Stimulated activated CD4-positive, alpha-beta T cell treated with anti-CD3 and anti-CD28 coated beads, TNF-alpha, amount 100 ng/mL, for 4 hours (primary cell): ENCODE data around the gene XPNPEP3.

Experiments used
- DNase-seq, 3 experiments: peaks; one replicate each; pipeline ENCODE4 v3.0.0-alpha.2; 2020; ENCODE audit warnings: low read depth in 3 of 3

The XPNPEP3 gene

GRCh38 chr22:40939202-40939601 lies 82.3 kb downstream of the XPNPEP3 start:
- no peak for DNase-seq

DNA sequence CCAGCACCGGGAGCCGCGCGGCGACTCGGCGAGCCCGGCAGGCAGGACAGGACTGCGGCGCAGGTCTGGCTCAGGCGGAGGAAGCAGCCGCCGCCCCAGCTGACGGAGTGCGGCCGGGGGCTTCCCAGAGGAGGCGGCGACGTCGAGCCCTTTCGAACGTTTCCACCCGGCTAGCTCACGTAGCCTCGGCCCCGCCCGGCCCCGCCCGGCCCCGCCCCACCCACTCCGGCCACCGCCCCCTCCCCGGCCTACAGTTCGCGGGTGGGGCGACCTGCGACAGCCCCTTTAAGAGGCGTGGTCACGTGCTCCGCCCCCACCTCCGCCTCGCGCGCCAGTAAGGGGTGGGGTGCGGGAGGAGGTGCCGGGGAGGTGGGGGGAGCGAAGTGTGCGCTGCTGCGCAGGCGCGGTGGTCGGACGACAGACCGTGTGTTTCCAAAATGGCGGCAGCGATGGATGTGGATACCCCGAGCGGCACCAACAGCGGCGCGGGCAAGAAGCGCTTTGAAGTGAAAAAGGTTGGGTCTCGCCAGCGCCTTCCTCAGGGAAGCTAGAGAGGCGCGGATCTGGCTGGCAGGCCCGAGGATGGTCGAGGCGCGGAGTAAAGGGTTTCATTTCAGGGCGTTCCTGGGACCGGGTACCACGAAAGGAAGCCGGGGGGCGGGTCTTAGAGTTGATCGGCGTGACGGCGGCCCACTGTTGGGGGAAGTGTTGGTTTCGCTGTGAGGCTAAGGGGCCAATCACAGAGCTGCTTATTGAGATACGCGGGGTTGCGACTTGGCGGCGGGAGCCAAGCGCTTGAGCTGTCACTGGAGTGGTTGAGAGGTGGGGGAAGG lies 94.2 kb downstream of the XPNPEP3 start, which contains the start of gene RBX1:
Gene RBX1, plus strand, starts transcription at position 417 of the 833 bp plus-strand sequence. Its CDS starts 21 bp downstream, at position 438.
- peak; percentile 96 to 98 (median 97) for DNase-seq

DNA sequence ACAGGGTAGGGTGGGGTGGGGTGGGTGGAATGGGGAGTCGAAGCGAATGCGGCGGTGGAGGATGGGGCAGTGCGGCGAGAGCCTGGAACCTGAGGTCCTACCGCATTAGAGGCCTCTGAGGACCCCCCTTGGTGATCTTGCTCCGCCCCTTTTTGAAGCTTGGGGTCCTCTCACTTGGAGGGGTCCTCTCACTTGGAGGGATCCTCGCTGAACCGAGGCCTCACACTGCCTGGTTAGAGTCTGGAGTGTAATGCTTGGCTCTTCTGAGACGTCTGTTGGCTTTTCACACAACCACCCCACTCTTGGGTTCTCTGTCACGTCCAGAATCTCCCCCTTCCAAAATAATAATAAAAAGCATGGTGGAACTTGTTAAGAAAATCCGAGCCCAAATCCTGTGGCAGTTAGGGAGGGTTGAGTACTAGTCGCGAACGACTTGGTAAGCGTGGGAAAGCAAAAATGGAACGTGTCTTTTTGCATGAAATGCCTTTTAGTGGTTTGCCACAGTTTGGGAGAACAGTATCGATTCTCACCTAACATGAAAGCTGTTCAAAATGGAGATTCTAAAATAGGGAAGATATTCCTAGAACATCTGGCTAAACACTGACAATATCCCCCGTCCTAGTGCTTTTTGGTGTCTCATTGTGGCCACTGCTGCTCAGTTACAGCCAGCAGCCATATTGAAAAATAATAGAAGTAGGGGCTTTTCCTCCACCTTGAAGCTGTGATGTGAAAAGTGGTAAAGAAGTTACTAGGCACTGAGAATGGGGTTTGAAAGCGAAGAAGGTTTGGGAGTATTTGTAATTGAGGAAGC lies 95.1 kb downstream of the XPNPEP3 start:
- no peak for DNase-seq

DNA sequence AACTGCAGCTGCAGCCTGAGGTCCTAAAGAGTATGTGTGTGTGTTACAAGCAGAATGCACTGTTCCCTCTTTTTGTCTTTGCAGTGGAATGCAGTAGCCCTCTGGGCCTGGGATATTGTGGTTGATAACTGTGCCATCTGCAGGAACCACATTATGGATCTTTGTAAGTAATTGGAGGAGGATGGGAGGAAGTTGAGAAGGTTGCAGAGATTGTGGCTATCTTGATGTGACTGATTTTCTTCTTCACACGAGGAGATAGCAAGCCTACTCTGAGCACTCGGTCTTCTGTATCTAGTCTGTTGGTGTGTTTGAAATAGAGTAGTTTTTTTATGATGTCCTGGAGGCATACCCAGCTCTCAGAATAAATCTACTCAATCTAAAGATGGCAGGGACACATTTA lies 96.5 kb downstream of the XPNPEP3 start:
- no peak for DNase-seq

DNA sequence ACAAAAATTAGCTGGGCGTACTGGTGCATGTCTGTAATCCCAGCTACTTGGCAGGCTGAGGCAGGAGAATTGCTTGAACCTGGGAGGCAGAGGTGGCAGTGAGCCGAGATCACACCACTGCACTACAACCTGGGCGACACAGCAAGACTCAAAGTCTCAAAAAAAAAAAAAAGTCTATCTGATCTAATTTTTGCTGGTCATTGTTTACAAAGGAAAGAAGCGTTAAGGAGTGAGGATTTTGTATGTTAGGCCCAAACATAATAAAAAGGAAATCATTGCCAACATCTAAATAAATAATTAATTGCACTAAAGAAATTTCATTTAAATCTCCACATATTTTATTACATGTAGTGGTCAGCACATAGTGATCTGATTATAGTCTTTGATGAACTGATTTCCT lies 97.2 kb downstream of the XPNPEP3 start:
- no peak for DNase-seq

DNA sequence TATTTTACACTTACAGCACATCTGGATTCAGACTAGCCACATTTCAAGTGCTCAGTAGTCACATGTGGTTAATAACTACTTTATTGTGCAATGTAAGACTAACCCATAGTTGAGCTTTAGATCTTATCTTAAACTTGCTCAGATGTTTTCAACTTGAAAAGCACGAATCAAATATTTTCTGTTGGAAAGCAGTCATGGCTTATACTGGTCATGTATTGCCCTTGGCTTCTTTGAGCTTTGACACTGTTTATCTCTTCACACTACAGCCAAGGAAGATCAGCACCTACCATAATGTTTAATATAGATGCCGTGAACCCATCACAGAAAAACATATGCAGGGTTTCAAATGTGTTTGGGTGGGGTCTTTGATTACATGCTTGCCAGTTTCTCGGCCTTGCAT lies 98.6 kb downstream of the XPNPEP3 start:
- no peak for DNase-seq

GRCh38 chr22:40957601-40958000 lies 100.7 kb downstream of the XPNPEP3 start:
- no peak for DNase-seq

- DNase-seq: no peak
Observed at GRCh38 chr22:40958299-40958698, 101.4 kb downstream of the XPNPEP3 start.

GRCh38 chr22:40960145-40960544 lies 103.2 kb downstream of the XPNPEP3 start:
- no peak for DNase-seq

- DNase-seq: no peak
Observed at GRCh38 chr22:40965936-40966725, 109.2 kb downstream of the XPNPEP3 start.

DNA sequence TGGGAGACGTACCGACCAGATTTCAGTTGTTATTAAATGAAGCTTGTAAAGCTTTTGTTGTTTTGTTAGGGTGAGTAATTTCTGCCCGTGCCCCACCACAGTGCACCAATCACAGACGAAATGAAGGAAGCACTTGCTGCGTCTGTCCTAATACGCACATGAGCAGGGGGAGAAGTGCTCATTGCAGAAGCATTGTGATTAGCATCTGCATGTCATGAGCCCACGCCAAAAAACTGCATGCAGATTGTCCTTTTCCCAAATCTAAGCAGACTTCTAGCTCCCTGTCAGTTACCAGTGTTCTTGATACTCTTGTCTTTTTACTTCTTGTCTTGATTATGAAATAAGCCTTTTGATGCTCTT lies 109.8 kb downstream of the XPNPEP3 start:
- no peak for DNase-seq

GRCh38 chr22:40967111-40967760 lies 110.3 kb downstream of the XPNPEP3 start:
- no peak for DNase-seq

DNA sequence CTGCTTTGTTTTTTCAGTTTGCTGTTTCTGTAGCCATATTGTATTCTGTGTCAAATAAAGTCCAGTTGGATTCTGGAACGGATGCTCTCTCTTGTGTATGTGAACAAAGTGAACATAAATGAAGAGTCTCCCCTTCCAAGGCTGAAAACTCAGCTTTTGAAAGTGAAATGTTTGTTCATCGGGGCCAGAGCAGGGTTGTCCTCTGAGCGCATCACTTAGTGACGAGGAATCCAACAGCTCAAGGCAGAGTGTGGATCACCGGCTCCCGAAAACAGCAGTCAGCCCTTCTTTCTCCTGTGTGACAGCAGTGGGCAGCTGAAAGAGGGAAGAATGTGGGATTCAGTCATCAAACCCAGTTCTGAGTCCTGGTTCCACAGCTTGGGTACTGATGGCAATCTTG lies 115.6 kb downstream of the XPNPEP3 start:
- no peak for DNase-seq

DNA sequence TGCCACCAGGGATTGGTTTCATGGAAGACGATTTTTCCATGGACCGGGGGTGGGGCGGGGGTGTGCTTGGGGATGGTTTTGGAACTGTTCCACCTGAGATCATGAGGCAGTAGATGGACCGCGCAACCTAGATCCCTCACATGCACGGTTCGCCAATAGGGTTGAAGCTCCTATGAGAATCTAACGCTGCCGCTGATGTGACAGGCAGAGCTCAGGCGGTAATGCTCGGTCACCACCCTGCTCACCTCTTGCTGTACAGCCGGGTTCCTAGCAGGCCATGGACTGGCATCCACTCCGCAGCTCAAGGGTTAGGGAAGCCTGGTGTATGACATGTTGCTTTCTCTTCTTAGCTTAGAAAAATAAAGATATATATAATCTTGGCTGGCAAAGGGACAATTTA lies 116.2 kb downstream of the XPNPEP3 start:
- no peak for DNase-seq

- DNase-seq: no peak
Observed at GRCh38 chr22:40975366-40975765, 118.4 kb downstream of the XPNPEP3 start.

DNA sequence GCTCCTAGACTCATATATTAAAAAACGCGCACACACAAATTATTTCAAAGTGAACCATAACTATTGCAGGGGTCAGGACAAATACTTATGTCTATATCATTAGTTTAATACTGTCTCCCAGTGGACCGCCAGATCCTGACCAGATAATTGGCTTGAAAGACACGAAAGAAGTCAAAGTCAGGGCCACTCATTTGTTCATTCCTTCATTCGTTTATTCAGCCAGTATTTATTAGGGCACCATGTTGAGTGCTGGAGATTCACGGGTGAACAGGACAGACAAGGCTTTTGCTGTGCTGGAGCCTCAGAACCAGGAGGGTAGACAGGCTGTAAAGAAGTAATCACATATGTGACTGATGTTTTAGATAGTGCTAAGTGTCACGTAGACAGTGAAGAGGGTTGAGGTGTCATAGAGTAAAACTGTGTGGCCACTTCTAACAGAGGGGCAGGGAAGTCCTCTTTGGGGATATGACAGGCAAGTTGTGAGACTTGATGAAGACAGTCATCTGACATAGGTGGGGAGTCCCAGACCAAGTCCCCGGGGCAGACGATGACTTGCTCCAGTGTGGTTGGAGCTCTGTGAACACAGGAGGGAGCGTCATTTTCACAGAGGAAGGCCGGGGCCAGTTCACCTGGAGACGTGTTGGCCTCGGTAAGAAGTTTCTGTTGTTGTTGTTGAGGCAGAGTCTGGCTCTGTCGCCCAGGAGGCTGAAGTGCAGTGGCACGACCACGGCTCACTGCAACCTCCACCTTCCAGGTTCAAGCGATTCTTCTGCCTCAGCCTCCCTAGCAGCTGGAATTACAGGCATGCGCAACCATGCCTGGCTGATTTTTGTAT lies 120.1 kb downstream of the XPNPEP3 start:
- DNase-seq: no peak

DNA sequence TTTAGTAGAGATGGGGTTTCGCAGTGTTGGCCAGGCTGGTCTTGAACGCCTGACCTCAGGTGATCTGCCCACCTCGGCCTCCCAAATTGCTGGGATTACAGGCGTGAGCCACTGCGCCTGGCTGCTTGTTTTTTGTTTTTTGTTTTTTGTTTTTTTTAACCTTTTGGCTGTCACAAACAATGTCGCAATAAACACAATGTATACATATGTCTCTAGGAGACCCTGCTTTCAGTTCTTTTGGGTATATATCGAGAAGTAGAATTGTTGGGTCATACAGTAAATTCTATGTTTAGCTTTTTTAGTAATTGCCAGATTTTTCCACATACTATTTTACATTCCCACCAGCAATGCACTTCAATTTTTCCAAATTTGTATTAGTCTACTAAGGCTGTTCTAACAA lies 122.2 kb downstream of the XPNPEP3 start:
- no peak for DNase-seq

- DNase-seq: no peak
Observed at GRCh38 chr22:40979871-40980270, 122.9 kb downstream of the XPNPEP3 start.
